HG02642 (cell line): Measurements from ENCODE around the gene ARMC9.

Source experiments
- ATAC-seq: cut with Tn5 transposase; IDR thresholded peaks from one replicate; pipeline ENCODE4 v1.9.1; 2021; ENCODE audit warnings: mild to moderate bottlenecking; ENCODE audit not compliant: unreplicated experiment, poor library complexity

ARMC9 gene

DNA sequence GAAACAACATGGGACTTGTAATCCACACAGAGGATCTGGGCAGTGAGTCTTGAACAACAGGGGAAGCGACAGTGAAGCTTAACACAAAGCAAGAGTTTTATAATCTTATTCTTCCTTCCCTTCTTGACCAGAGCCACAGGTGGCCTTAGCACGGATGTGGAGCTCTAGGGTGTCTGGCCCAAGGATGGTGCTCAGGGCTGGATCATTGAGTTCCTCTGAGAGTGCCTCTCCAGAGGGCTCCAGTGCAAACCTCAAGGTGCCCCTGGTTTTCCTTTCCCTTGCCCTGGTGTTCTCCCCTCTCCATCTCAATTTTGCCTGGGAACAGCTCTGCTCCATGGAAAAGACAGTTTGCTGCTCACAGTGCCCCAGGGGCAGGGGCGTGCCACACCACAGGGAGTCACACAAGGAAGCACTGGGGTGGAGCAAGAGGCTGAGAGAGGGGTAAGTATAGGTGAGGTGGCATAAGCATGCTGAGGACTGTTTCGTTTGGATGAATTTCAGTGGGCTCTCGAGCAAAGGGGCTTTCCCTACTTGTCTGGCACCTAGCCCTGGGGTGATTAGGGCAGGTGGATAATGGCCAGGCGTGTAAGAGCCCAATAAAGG, 108.5 kb downstream of the ARMC9 start:
- no peak for ATAC-seq

DNA sequence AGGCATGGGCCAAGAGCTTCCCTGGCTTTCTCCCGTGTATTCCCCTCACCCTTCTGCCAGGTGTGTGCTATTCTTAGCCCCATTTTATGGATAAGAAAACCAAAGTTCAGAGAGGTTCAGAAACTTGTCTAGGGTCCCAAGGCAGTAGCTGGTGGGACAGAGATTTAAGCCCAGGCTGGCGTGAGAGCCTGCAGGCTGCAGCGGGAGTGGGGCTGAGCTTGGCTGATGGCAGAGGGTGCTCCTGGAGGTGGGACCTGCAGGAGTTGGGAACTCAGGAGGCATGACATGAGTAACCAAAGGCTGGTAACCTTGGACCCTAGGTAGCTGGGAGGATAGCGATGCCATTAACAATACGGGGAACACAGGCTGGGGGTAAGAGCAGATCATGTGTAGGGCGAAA, 109.8 kb downstream of the ARMC9 start:
- no peak for ATAC-seq

DNA sequence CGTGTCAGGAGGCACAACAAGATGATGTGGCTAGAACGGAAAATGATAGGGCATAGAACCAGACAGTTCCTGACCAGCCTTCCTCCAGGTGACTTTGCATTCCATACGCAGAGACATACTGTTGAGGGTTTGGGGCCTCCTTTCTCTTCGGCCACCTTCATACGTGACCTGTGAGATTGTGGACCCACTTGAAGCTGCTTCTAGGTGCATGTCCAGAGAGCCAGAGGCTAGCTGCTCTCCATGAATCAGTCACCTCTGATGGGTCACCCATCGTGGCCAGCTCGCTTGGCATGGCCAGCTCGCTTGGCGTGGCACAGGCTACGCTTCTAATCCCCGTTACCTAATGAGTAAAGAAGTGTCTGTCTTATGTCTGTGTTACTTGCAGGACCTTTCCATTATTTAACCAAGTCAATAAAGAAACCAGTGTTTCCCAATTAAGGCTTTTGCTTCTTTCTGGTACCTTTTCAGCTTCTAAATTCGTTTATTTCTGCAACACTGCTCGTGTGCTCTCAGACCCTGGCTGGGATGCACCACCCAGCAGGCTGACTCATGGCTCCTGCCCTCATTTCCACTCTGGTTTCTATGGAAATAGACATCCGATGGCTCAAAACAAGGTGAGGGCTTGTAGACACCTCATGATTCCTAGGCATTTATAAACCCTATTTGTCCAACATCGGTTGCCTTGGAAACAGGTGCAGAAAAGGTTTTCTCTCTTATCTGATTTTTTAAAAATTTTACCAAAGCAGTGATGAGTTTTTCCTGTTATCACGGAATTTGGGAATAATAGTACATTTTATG, 110.4 kb downstream of the ARMC9 start:
- ATAC-seq: no peak

DNA sequence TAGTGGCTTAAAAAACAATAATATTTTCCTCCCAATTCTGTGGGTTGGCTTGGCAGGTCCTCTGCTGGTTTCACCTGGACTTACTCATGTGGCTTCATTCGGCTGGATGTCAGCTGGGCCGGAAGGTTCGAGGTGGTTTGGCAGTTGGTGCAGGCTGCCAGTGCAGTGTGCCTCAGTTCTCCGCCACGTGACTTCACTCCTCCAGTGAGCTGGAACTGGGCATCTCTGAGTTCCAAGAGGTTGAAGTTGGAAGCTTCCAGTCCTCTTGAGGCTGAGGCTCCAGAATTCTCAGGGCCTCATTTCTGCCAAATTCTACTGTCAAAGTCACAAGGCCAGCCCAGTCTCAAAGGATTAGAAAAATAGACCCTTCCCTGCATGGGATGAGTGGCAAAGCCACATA, 113.6 kb downstream of the ARMC9 start:
- ATAC-seq: no peak

DNA sequence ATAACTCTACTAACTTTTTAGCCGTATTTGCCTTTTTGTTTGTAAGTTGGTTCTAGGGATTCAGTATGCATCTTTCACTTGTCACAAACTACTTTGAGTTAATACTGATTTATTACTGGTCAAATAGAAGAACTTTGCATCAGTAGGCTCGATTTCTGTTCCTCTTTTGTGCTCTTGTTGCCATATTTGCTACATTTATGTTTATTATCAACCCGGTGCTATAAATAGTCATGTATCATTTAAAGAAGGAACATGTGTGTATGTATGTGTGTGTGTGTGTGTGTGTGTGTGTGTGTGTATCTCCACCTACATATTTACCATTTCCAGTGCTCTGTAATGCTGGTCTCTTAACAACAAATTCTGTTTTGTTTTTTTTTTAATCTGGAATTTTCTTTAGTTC, 117.5 kb downstream of the ARMC9 start:
- ATAC-seq: no peak

DNA sequence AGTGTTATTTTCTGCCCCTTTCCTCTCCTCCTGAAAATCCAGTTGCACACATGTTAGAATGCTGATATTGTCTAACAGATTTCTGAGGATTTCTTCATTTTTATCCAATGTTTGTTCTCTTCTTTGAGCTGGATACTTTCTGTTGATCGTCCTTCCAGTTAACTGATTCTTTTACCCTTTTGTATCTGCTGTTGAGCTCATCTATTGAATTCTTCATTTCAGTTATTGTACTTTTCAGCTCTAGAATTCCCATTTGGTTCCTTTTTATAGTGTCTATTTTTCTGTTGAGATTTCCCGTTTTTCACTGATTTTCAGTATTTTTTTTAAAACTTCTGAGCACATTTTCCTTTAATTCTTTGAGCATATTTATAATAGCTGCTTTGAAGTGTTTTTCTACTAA, 119.1 kb downstream of the ARMC9 start:
- no peak for ATAC-seq

DNA sequence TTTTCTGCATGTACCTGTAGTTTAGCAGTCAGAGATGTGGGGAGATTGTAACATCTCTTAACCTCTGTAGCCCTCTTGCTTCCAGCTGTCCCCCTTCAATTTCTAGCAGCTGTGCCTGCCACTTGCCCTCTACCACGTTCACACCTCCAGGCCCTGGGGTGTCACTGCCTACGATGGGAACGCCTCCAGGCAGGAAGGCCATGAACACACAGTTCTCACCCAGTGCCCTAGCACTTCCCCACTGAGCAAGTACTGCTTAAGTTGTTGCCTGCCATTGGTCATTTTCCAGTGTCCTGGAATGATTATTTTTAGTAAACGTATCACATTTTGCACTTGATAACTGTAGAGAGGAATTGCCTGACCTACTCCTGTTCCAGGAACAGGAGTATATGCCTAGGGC, 120.0 kb downstream of the ARMC9 start:
- ATAC-seq: no peak

DNA sequence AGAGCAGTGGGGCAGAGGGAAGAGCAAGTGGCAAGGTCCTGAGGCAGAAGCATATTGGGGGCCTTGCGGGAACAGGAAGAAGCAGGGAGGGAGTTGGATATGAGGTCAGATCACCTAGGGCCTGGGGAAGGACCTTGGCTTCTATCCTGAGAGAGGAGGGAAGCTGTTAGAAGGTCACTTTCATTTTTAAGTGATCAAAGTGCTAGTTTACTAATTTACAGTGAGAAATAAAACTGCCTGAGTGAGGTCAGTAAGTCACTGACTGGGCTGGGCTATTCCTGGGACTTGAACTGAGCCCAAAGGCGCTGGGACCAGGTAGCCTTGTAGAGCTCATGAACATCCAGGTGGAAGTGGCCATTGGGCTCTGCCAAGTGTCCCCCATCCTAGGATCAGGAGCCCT, 120.5 kb downstream of the ARMC9 start:
- no peak for ATAC-seq

DNA sequence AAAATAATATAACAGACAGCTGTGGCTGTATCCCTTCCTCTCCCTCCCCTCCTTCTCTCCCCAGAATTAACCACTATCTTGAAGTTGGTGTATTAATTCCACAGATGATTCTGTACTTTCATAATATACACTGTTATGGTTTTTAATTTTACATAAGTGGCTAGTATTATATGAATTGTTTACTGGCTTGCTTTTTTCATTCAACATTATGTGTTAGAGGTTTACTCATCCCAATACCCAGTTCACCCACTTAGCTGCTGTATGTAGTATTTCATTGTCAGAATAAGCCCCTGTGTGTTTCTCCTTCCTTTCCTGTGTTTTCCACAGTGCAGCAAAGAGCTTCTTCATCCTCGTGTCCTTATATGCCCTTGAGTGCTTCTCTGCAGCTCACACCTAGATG, 121.4 kb downstream of the ARMC9 start:
- ATAC-seq: no peak

DNA sequence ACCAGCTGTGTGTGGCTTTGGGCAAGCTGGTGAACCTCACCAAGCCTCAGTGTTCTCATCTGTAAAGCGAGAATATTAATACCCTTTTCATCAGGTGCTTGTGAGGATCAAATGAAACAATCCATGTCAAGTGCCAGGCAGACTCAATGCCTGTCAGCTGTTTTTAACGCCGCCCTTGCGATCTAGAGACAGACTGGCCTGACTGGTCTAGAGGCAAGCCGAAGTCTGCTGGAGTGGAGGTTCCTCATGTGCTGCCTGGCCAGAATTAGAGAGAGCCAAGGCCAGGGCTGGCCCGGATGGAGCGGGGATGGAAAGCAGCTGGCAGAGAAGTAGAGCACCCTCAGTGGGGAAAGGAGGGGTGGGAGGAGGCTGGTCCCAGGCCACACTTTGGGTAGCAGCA, 122.6 kb downstream of the ARMC9 start:
- ATAC-seq: no peak

DNA sequence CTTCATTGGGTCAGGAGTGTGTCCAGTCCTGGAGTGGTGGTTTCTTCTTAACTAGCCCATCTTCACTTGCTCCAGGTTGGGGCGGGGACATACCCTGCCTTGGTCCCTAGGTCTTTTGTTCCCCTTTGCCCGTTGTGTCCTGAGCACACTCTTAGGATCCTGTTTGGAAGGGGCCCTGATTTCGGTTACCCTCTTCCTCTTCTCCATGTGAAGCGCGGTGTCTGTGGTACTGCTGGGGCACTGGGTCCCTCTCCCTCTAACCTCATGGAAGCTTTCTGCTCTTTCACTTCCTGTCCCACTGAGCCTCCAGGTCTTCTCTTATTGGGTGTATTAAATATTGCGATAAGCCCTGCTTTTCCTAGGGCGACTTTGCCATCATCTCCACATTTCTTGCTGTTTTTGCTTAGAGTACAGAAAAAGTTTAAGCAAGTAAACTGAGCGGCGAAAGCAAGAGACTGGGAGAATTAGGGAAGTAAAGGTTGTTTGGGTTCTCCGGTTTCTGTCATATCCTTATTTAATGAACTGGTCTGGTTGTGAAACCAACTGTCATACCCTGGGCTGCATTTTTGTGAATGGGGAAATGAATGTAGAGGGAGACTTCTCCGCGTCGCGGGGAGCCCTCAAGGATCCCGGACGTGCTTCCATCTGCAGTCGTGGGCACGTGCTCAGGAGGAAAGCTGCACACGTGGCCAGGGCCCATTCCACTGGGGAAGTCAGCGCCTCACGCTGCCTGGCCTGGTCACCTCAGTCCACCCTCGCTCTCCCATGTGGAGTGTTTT, 123.3 kb downstream of the ARMC9 start:
- no peak for ATAC-seq

DNA sequence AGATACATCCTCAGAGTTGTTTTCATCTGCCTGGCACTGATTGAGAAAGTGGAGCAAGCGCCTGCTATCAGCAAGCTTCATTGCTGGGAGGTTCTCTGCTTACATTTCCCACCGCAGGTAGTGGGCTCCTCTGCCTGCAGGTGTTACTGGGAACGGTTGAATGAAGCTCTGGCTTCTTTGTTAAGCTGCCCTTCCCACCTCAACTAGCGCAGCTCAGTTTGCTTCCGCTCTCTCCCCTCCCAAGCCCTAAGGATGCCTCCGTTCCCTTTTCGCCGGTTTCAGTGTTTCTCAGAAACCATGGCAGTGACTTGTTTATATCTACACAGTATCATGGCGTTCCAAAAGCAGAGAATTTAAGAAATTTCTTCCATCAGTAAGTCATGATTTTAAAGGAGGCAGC, 124.9 kb downstream of the ARMC9 start:
- ATAC-seq: no peak

DNA sequence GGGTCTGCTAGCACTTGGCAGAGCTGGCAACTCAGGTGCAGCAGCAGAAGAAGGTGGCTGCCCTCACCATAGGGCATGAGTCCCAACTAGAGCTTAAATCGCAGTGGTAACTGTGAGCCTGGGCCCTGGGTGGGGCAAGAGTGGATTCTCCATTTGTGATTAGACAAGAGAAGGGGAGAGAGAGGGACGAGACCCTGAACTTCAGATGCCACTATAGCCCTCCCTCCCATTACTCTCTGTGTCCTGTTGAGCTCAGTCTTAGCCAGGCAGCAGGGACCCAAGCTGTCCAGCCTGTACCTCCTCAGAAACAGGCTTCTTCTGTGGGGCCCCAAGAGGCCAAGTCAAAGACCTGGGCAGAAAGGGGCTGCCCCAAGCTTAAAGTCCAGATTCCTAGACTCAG, 127.4 kb downstream of the ARMC9 start:
- ATAC-seq: no peak

DNA sequence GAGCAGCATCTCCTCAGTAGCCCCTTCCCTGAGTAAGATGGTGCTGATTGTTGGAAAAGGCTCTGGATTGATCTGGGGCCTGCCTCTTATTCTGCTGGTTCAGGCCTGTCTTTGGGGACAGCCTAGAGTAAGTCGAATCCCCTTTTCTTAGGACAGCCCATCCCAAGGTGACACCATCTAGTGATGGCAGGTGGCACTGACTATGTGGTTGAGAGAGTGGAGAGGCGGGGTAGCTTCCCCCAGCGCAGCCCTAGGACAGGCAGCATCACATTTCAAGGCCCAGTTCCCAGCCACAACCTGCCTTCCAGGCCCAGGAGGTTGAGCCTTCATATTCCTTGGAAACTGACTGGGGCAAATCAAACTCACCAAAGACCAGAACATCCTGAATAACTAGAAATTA, 128.0 kb downstream of the ARMC9 start:
- ATAC-seq: no peak

DNA sequence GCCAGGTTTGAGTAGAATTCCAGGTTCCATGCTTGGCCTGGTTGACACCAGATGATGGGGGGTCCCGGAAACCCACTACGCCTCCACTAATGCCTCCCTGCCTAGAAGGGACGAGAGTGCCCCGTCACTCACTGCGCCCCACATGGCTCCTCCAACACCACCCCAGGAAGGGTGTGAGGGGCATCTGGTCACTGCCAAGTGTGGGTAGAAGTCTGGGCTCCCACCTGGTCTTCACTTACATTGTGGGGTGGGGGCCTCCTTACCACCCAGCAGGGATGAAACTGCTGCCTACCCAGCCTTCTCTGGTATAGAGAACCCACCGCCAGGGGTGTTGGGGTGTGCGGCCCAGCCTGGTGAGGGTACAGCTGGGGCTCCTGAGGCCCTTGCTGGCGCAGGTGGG, 131.9 kb downstream of the ARMC9 start:
- ATAC-seq: no peak

DNA sequence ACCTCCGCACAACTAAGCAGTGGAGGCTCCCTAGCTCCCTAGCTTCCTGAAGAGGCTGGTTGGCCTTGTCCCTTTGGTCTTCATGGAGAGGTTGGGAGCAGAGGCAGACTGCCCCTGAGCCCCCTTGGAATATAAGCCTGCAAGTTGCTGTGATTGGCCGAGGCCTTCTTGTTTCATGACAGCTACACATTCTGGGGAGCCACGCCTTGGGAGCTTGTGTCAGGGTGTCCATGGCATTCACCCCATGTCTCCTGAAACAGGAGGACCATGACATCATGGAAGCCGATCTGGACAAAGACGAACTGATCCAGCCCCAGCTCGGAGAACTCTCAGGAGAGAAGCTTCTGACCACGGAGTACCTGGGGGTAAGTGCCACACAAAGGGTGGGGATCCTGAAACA, 133.1 kb downstream of the ARMC9 start:
- ATAC-seq: no peak

DNA sequence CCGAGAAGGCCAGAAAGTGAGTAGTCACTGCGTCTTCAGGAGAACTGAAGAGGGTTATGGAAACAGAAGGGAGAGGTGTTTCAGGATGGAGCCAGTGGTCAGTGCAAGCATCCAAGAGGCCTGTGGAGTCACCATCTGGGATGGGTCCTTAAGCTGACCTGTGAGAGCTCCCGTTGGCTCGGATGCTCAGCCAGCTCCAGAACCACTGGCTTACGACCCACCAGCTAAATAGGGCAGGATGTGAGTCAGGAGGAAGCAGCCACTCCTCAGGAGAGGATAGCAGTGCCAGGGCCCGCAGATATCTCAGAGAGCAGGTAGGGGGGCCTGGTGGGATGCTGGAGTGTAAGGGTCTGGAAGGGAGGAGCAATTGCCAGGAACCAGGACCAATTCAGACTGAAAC, 134.0 kb downstream of the ARMC9 start:
- no peak for ATAC-seq

DNA sequence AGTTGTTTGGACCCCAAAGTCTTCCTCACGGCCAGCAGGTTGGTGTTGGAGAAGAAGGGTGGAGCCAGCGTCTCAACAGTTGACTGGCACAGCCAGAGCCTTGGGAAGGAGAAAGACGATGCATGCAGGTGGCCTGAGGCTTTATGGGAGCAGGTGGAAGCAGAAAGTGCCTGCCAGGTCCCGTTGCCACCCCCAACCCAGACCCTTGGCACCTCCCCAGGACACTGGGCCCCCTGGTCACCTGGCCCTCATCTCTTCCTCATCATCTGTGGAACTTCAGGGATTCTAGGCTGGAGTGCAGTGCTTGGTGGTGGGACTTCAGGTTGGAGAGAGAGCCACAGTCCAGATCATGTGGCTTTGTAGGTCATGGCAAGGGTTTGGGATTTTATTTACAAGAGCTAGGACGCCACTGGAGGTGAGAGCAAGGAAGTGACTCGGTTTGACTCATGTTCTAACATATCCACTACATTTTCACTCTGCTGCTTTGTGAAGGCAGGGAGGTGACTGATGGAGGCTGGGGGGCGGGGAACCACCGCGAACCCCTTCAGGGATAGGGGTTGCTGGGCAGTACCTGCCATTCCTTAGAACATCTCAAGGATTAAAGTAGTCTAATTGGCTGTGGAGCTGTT, 134.6 kb downstream of the ARMC9 start:
- ATAC-seq: no peak

DNA sequence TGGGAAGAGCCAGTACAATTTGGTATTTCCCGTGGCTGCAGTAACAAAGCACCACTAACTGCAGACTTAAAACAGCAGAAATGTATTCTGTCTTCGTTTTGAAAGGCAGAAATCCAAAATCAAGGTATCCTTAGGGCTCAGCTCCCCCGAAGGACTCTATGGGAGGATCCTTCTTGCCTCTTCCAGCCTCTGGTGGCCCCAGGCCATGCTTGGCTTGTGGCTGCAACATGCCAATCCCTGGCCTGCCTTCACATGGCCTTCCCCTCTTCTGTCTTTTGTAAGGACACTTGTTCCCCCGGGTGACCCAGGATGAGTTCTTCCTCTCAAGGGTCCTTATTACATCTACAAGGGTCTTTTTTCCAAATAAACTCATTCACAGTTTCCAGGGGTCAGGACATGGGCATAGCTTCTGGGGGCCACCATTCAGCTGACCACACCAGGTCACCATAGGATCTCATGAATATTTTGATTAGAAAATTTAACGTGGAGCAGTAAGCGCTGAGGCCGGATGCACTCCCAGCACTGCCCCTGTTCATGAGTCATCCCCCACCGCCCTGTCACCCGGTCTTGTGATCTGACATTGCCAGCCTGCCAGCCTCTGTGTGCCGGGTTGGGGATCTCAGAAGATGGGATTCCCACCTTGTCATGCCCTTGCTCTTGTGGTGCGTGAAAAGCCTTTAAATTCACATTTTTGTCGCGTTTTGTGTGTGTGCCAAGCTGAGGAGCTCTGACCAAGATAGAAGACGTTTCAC, 135.9 kb downstream of the ARMC9 start:
- ATAC-seq: no peak

DNA sequence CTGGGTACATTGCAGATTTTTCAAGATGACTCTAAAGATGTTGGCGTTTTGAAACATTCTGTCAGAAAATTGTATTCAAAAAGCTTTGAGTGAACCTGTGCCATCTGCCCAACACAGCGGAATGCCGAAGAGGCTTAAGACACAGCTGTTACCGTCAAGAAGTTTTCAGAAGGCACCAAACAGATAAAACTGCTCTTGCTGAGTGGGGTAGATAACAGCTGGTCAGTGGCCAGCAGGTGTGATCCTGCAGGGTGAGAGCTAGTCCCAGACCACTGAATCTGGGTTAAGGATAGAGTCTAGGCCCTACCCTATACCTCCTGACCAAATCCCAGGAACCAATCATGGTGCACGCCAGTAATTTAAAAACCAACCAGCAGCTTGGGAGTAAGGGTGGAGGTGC, 136.6 kb downstream of the ARMC9 start:
- ATAC-seq: no peak
